MM.1S (cell line): ENCODE data around the gene FNDC1.

Experiments used
- DNase-seq: peaks from one replicate; pipeline ENCODE4 v3.0.0-alpha.2; 2015
- H2AFZ ChIP-seq: fragments of 300-600 bp; sonication (generic); 2 replicates; pipeline ENCODE4 v1.6.0; 2016; ENCODE audit warnings: antibody characterized with exemption, low read length
- H3F3A ChIP-seq: fragments of 300-600 bp; sonication (generic); 2 replicates; pipeline ENCODE4 v1.6.1; 2016; ENCODE audit warnings: mild to moderate bottlenecking, antibody characterized with exemption, low read length, moderate library complexity, mixed read lengths; ENCODE audit not compliant: insufficient read depth
- H3K27ac ChIP-seq: fragments of 300-600 bp; sonication (generic); 2 replicates; pipeline ENCODE4 v1.5.1; 2016; ENCODE audit warnings: mild to moderate bottlenecking, low read length
- H3K27me3 ChIP-seq: fragments of 300-600 bp; sonication (generic); replicated peaks from 2 replicates; pipeline ENCODE4 v1.6.0; 2016; ENCODE audit warnings: low read length; ENCODE audit not compliant: insufficient read depth
- H3K36me3 ChIP-seq: fragments of 300-600 bp; sonication (generic); replicated peaks from 2 replicates; pipeline ENCODE4 v1.6.1; 2016; ENCODE audit warnings: mild to moderate bottlenecking, low read length, mixed read lengths; ENCODE audit not compliant: insufficient read depth
- H3K4me1 ChIP-seq: fragments of 300-600 bp; sonication (generic); 2 replicates; pipeline ENCODE4 v1.6.1; 2016; ENCODE audit warnings: low read length, mixed read lengths
- H3K4me2 ChIP-seq: fragments of 300-600 bp; sonication (generic); 2 replicates; pipeline ENCODE4 v1.6.0; 2016; ENCODE audit warnings: low read depth, low read length
- H3K4me3 ChIP-seq: fragments of 300-600 bp; sonication (generic); 2 replicates; pipeline ENCODE4 v1.5.1; 2016; ENCODE audit warnings: low read length, mixed read lengths
- H3K79me2 ChIP-seq: fragments of 300-600 bp; sonication (generic); 2 replicates; pipeline ENCODE4 v1.6.1; 2016; ENCODE audit warnings: mixed run types, low read length, mixed read lengths
- H3K9ac ChIP-seq: fragments of 300-600 bp; sonication (generic); 2 replicates; pipeline ENCODE4 v1.6.1; 2016; ENCODE audit warnings: low read length, mixed read lengths
- H3K9me2 ChIP-seq: fragments of 300-600 bp; sonication (generic); replicated peaks from 2 replicates; pipeline ENCODE4 v1.6.1; 2016; ENCODE audit warnings: mild to moderate bottlenecking, low read length, mixed read lengths; ENCODE audit not compliant: insufficient read depth
- H3K9me3 ChIP-seq: fragments of 300-600 bp; sonication (generic); replicated peaks from 2 replicates; pipeline ENCODE4 v1.6.1; 2016; ENCODE audit warnings: mild to moderate bottlenecking, low read length, mixed read lengths; ENCODE audit not compliant: insufficient read depth
- H4K20me1 ChIP-seq: fragments of 300-600 bp; sonication (generic); 2 replicates; pipeline ENCODE4 v1.6.1; 2016; ENCODE audit warnings: mild to moderate bottlenecking, low read length, moderate library complexity, mixed read lengths; ENCODE audit not compliant: insufficient read depth
- CTCF ChIP-seq: fragments of 300-600 bp; sonication (generic); IDR thresholded peaks from 2 replicates; pipeline ENCODE4 v1.5.1; 2016; ENCODE audit warnings: antibody characterized with exemption, low read length, mixed read lengths
- EZH2 ChIP-seq: fragments of 300-600 bp; sonication (generic); optimal IDR thresholded peaks from 2 replicates; pipeline ENCODE3; 2017; ENCODE audit warnings: low read depth, mild to moderate bottlenecking, antibody characterized with exemption, low read length, mixed read lengths
- EZH2phosphoT487 ChIP-seq: fragments of 300-600 bp; sonication (generic); IDR thresholded peaks from 2 replicates; pipeline ENCODE4 v1.6.1; 2018; ENCODE audit warnings: antibody characterized with exemption, low read length

The FNDC1 gene

GRCh38 chr6:159233365-159234101, 64.3 kb downstream of the FNDC1 start:
- H3K9ac ChIP-seq, result no peak overlapping the region
- no peaks in the 10 kb centered on the region for H3K27me3 ChIP-seq

GRCh38 chr6:159234102-159234553, 64.9 kb downstream of the FNDC1 start:
- no peaks in the 10 kb centered on the region for H3K27me3 ChIP-seq
- no peak for DNase-seq
- no peaks in the 10 kb centered on the region for H3F3A ChIP-seq
- no peaks in the 10 kb centered on the region for H3K9me3 ChIP-seq
- H3K4me3 ChIP-seq, result no peak overlapping the region
- no peak overlapping the region for H3K27ac ChIP-seq
- H3K9me2 ChIP-seq, result no peaks in the 10 kb centered on the region
- H3K79me2 ChIP-seq, result no peaks in the 10 kb centered on the region
- H4K20me1 ChIP-seq, result no peaks in the 10 kb centered on the region
- no peak overlapping the region for H3K9ac ChIP-seq
- H2AFZ ChIP-seq, result no peak overlapping the region
- no peaks in the 10 kb centered on the region for H3K4me1 ChIP-seq
- TF ChIP-seq EZH2 (no peak), EZH2phosphoT487 (no peak), CTCF (no peak)
- H3K36me3 ChIP-seq, result no peaks in the 10 kb centered on the region
- no peak overlapping the region for H3K4me2 ChIP-seq

More at GRCh38 chr6:159233365-159234101, 64.3 kb downstream of the FNDC1 start:
- Histone ChIP-seq H2AFZ (no peak overlapping the region), H3K9me3 (no peaks in the 10 kb centered on the region), H3K9me2 (no peaks in the 10 kb centered on the region), H3K27ac (no peak overlapping the region), H3F3A (no peaks in the 10 kb centered on the region), H3K79me2 (no peaks in the 10 kb centered on the region), H3K4me3 (no peak overlapping the region), H3K4me1 (no peaks in the 10 kb centered on the region), H4K20me1 (no peaks in the 10 kb centered on the region), H3K4me2 (no peak overlapping the region), H3K36me3 (no peaks in the 10 kb centered on the region)
- no peak for DNase-seq
- no peak for TF ChIP-seq EZH2phosphoT487
- TF ChIP-seq CTCF, result no peak
- no peak for TF ChIP-seq EZH2

- Histone ChIP-seq H3K4me3 (no peak overlapping the region), H3K4me1 (no peaks in the 10 kb centered on the region), H3K9me3 (no peaks in the 10 kb centered on the region), H3K9me2 (no peaks in the 10 kb centered on the region), H4K20me1 (no peaks in the 10 kb centered on the region), H3K4me2 (no peak overlapping the region), H3K79me2 (no peaks in the 10 kb centered on the region), H3K9ac (no peak overlapping the region), H3K27ac (no peak overlapping the region), H3F3A (no peaks in the 10 kb centered on the region), H3K27me3 (no peaks in the 10 kb centered on the region), H2AFZ (no peak overlapping the region), H3K36me3 (no peaks in the 10 kb centered on the region)
- TF ChIP-seq CTCF, result no peak
- TF ChIP-seq EZH2, result no peak
- TF ChIP-seq EZH2phosphoT487, result no peak
- DNase-seq, result no peak
Observed at GRCh38 chr6:159238920-159239558, 69.8 kb downstream of the FNDC1 start.
